Kidney (tissue), 14 donors: ENCODE results near the gene HTR1E. TPM values are rescaled to one million over a fixed set of nuclear protein-coding genes. Genes with fewer than 3 reads are reported as not detected.

Experiments
- DNase-seq, 5 donors: peaks; one replicate each; pipeline ENCODE4 v3.0.0-alpha.2; 2013 to 2020
- FAIRE-seq: peaks from 2 replicates; lab custom pipeline; 2012; peaks lifted over from hg19 to GRCh38; lab: Jason Lieb, UNC
- H3K27ac ChIP-seq, 2 donors: one replicate each; pipeline ENCODE4 v1.7.0; 2013; ENCODE audit warnings: low read depth in 2 of 2, low read length in 2 of 2, inconsistent platforms in 1 of 2
- H3K27me3 ChIP-seq: one replicate; pipeline ENCODE4 v1.7.1; 2013; ENCODE audit warnings: low read length, inconsistent platforms; ENCODE audit not compliant: control insufficient read depth, insufficient read depth
- H3K36me3 ChIP-seq, 3 donors: one replicate each; pipeline versions ENCODE4 v1.7.0 to v1.7.1; 2013; ENCODE audit warnings: low read length in 3 of 3, control low read depth in 1 of 3, inconsistent platforms in 1 of 3; ENCODE audit not compliant: insufficient read depth in 3 of 3, control insufficient read depth in 2 of 3
- H3K4me1 ChIP-seq, 3 donors: one replicate each; pipeline versions ENCODE4 v1.7.0 to v1.7.1; 2013; ENCODE audit warnings: low read length in 3 of 3, inconsistent platforms in 1 of 3, low read depth in 1 of 3; ENCODE audit not compliant: control insufficient read depth in 2 of 3, insufficient read depth in 2 of 3
- H3K4me3 ChIP-seq, 3 donors: one replicate each; pipeline versions ENCODE4 v1.7.0 to v1.8.1; 2013; ENCODE audit warnings: low read length in 3 of 3, control low read depth in 1 of 3, inconsistent platforms in 1 of 3
- H3K9ac ChIP-seq, 3 donors: one replicate each; pipeline versions ENCODE4 v1.7.0 to v1.7.1; 2013; ENCODE audit warnings: low read length in 3 of 3, control low read depth in 1 of 3, inconsistent platforms in 1 of 3
- H3K9me3 ChIP-seq, 3 donors: one replicate each; pipeline versions ENCODE4 v1.7.0 to v1.7.1; 2013; ENCODE audit warnings: low read length in 3 of 3, control low read depth in 1 of 3, inconsistent platforms in 1 of 3; ENCODE audit not compliant: control insufficient read depth in 2 of 3, insufficient read depth in 1 of 3
- CTCF ChIP-seq: IDR thresholded peaks from 3 replicates; pipeline ENCODE4 v1.5.1; 2012; ENCODE audit warnings: mild to moderate bottlenecking, moderate library complexity, borderline replicate concordance; ENCODE audit not compliant: insufficient read depth; ENCODE audit errors: extremely low read depth
- intact Hi-C: fragments of 100-400 bp; cut with DNase I; formaldehyde crosslinking; loops from one replicate; pipeline ENCODE4 v1.11.1; 2022
- polyA plus RNA-seq: library from polyadenylated mRNA; stranded (reverse); fragments of 350-450 nt; fragmentation: Illumina TruSeq; extraction: RNeasy Lipid Tissue Mini Kit (QIAGEN cat#74804); gene quantifications from one replicate; pipeline ENCODE4 v1.2.3, GENCODE V29; 2014; ENCODE audit warnings: low read depth, low replicate concordance; ENCODE audit not compliant: insufficient read depth
- total RNA-seq: library from RNA; stranded (reverse); fragmentation: NEBNext Ultra II Directional; extraction: Animal tissue kit (Norgen Biotek cat#: 25700); gene quantifications from one replicate; pipeline ENCODE4 v1.2.1, GENCODE V29; 2021
- donor health status: control.
- donor health status: control.
- donor health status: control.
- donor health status: control.
- donor health status: control.
- donor health status: DM: yes; HTN: yes; CAD: no.
- donor health status: Normal renal cell carcinoma (clear cell type).

Gene HTR1E
- total and polyA plus RNA-seq, 2 donors from 2014 or later, result not detected

GRCh38 chr6:86961455-86962200 lies 24.3 kb downstream of the HTR1E start:
- TF ChIP-seq CTCF, result no peak
- Histone ChIP-seq H3K9me3 (no peaks in the 10 kb centered on the region), H3K9ac (no peak overlapping the region), H3K4me1 (no peaks in the 10 kb centered on the region), H3K27me3 (no peaks in the 10 kb centered on the region), H3K4me3 (no peak overlapping the region), H3K27ac (no peak overlapping the region), H3K36me3 (no peaks in the 10 kb centered on the region)
- intact Hi-C loops, result no loop called here
- DNase-seq (no peak), FAIRE-seq (no peak)

GRCh38 chr6:86963352-86963751 lies 26.0 kb downstream of the HTR1E start:
- no peak for TF ChIP-seq CTCF
- Histone ChIP-seq H3K36me3 (no peaks in the 10 kb centered on the region), H3K4me3 (no peak overlapping the region), H3K27me3 (no peaks in the 10 kb centered on the region), H3K9me3 (no peaks in the 10 kb centered on the region), H3K9ac (no peak overlapping the region), H3K4me1 (no peaks in the 10 kb centered on the region), H3K27ac (no peak overlapping the region)
- FAIRE-seq, result no peak
- DNase-seq, result no peak
- intact Hi-C loops, result no loop called here

- no peaks in the 10 kb centered on the region for H3K4me1 ChIP-seq
- no peaks in the 10 kb centered on the region for H3K36me3 ChIP-seq
- no peak overlapping the region for H3K9ac ChIP-seq
- no peak overlapping the region for H3K4me3 ChIP-seq
- intact Hi-C loops, result no loop called here
- no peak overlapping the region for H3K27ac ChIP-seq
- no peak for FAIRE-seq
- H3K9me3 ChIP-seq, result no peaks in the 10 kb centered on the region
- H3K27me3 ChIP-seq, result no peaks in the 10 kb centered on the region
- no peak for TF ChIP-seq CTCF
- no peak for DNase-seq
Observed at GRCh38 chr6:86964029-86964579, 26.8 kb downstream of the HTR1E start.
